IPS-18a (cell line): ENCODE results near the gene RYR3.

Source experiments
- H3K27ac ChIP-seq: one replicate; pipeline ENCODE4 v1.5.1; 2013; ENCODE audit warnings: low read length
- H3K27me3 ChIP-seq: one replicate; pipeline ENCODE4 v1.6.1; 2013; ENCODE audit warnings: mild to moderate bottlenecking, low read length; ENCODE audit not compliant: control insufficient read depth, insufficient read depth
- H3K36me3 ChIP-seq: one replicate; pipeline ENCODE4 v1.6.1; 2013; ENCODE audit warnings: low read depth, low read length; ENCODE audit not compliant: control insufficient read depth
- H3K4me1 ChIP-seq: one replicate; pipeline ENCODE4 v1.6.1; 2013; ENCODE audit warnings: low read depth, low read length; ENCODE audit not compliant: control insufficient read depth
- H3K4me3 ChIP-seq: one replicate; pipeline ENCODE4 v1.5.1; 2013; ENCODE audit warnings: low read length
- H3K9ac ChIP-seq: one replicate; pipeline ENCODE4 v1.6.1; 2013; ENCODE audit warnings: mild to moderate bottlenecking, low read length, moderate library complexity
- H3K9me3 ChIP-seq: one replicate; pipeline ENCODE4 v1.6.1; 2013; ENCODE audit warnings: low read depth, low read length; ENCODE audit not compliant: control insufficient read depth

The RYR3 gene

GRCh38 chr15:33489335-33489734 lies 178.6 kb downstream of the RYR3 start:
- Histone ChIP-seq H3K4me3 (no peak overlapping the region), H3K27me3 (no peaks in the 10 kb centered on the region), H3K36me3 (no peaks in the 10 kb centered on the region), H3K4me1 (no peaks in the 10 kb centered on the region), H3K9me3 (no peaks in the 10 kb centered on the region), H3K27ac (no peak overlapping the region), H3K9ac (no peak overlapping the region)

- Histone ChIP-seq H3K4me3 (no peak overlapping the region), H3K4me1 (no peaks in the 10 kb centered on the region), H3K27ac (no peak overlapping the region), H3K9ac (no peak overlapping the region), H3K27me3 (no peaks in the 10 kb centered on the region), H3K9me3 (no peaks in the 10 kb centered on the region), H3K36me3 (no peaks in the 10 kb centered on the region)
Observed at GRCh38 chr15:33490703-33491102, 179.9 kb downstream of the RYR3 start.

GRCh38 chr15:33492434-33493052 lies 181.8 kb downstream of the RYR3 start:
- Histone ChIP-seq H3K9ac (no peak overlapping the region), H3K9me3 (no peaks in the 10 kb centered on the region), H3K4me1 (no peaks in the 10 kb centered on the region), H3K36me3 (no peaks in the 10 kb centered on the region), H3K27ac (no peak overlapping the region), H3K4me3 (no peak overlapping the region), H3K27me3 (no peaks in the 10 kb centered on the region)

- Histone ChIP-seq H3K9ac (no peak overlapping the region), H3K27ac (no peak overlapping the region), H3K27me3 (no peaks in the 10 kb centered on the region), H3K36me3 (no peaks in the 10 kb centered on the region), H3K9me3 (no peaks in the 10 kb centered on the region), H3K4me1 (no peaks in the 10 kb centered on the region), H3K4me3 (no peak overlapping the region)
Observed at GRCh38 chr15:33494306-33494705, 183.5 kb downstream of the RYR3 start.

GRCh38 chr15:33500432-33501195 lies 189.8 kb downstream of the RYR3 start:
- Histone ChIP-seq H3K36me3 (no peaks in the 10 kb centered on the region), H3K9ac (no peak overlapping the region), H3K27ac (no peak overlapping the region), H3K4me3 (no peak overlapping the region), H3K9me3 (no peaks in the 10 kb centered on the region), H3K4me1 (no peaks in the 10 kb centered on the region), H3K27me3 (no peaks in the 10 kb centered on the region)

GRCh38 chr15:33503681-33504080 lies 192.9 kb downstream of the RYR3 start:
- H3K4me1 ChIP-seq, result peaks cover 9% of the 10 kb centered on the region
- H3K36me3 ChIP-seq, result no peaks in the 10 kb centered on the region
- no peak overlapping the region for H3K4me3 ChIP-seq
- no peaks in the 10 kb centered on the region for H3K27me3 ChIP-seq
- H3K27ac ChIP-seq, result no peak overlapping the region
- H3K9me3 ChIP-seq, result no peaks in the 10 kb centered on the region
- H3K9ac ChIP-seq, result no peak overlapping the region

GRCh38 chr15:33506781-33507296 lies 196.1 kb downstream of the RYR3 start:
- no peak overlapping the region for H3K4me3 ChIP-seq
- H3K9me3 ChIP-seq, result no peaks in the 10 kb centered on the region
- H3K4me1 ChIP-seq, result peaks cover 9% of the 10 kb centered on the region
- H3K27me3 ChIP-seq, result no peaks in the 10 kb centered on the region
- H3K9ac ChIP-seq, result no peak overlapping the region
- H3K27ac ChIP-seq, result no peak overlapping the region
- no peaks in the 10 kb centered on the region for H3K36me3 ChIP-seq

- no peaks in the 10 kb centered on the region for H3K9me3 ChIP-seq
- no peak overlapping the region for H3K27ac ChIP-seq
- H3K4me3 ChIP-seq, result no peak overlapping the region
- H3K4me1 ChIP-seq, result peaks cover 9% of the 10 kb centered on the region
- no peak overlapping the region for H3K9ac ChIP-seq
- H3K36me3 ChIP-seq, result no peaks in the 10 kb centered on the region
- H3K27me3 ChIP-seq, result no peaks in the 10 kb centered on the region
Observed at GRCh38 chr15:33508703-33509102, 197.9 kb downstream of the RYR3 start.

- Histone ChIP-seq H3K9me3 (no peaks in the 10 kb centered on the region), H3K27me3 (no peaks in the 10 kb centered on the region), H3K4me3 (no peak overlapping the region), H3K36me3 (no peaks in the 10 kb centered on the region), H3K27ac (no peak overlapping the region), H3K4me1 (no peaks in the 10 kb centered on the region), H3K9ac (no peak overlapping the region)
Observed at GRCh38 chr15:33515121-33515520, 204.4 kb downstream of the RYR3 start.

- H3K4me3 ChIP-seq, result no peak overlapping the region
- no peaks in the 10 kb centered on the region for H3K4me1 ChIP-seq
Observed at GRCh38 chr15:33516563-33516962, 205.8 kb downstream of the RYR3 start.

GRCh38 chr15:33517944-33518343 lies 207.2 kb downstream of the RYR3 start:
- H3K9me3 ChIP-seq, result no peaks in the 10 kb centered on the region
- H3K9ac ChIP-seq, result no peak overlapping the region
- H3K27ac ChIP-seq, result no peak overlapping the region
- no peaks in the 10 kb centered on the region for H3K4me1 ChIP-seq
- no peaks in the 10 kb centered on the region for H3K36me3 ChIP-seq
- H3K27me3 ChIP-seq, result no peaks in the 10 kb centered on the region
- H3K4me3 ChIP-seq, result no peak overlapping the region

More at GRCh38 chr15:33516563-33516962, 205.8 kb downstream of the RYR3 start:
- H3K9ac ChIP-seq, result no peak overlapping the region
- no peaks in the 10 kb centered on the region for H3K9me3 ChIP-seq
- no peaks in the 10 kb centered on the region for H3K36me3 ChIP-seq
- H3K27me3 ChIP-seq, result no peaks in the 10 kb centered on the region
- H3K27ac ChIP-seq, result no peak overlapping the region

GRCh38 chr15:33518421-33518820 lies 207.7 kb downstream of the RYR3 start:
- H3K9ac ChIP-seq, result no peak overlapping the region
- no peaks in the 10 kb centered on the region for H3K9me3 ChIP-seq
- H3K27me3 ChIP-seq, result no peaks in the 10 kb centered on the region
- no peak overlapping the region for H3K27ac ChIP-seq
- H3K4me3 ChIP-seq, result no peak overlapping the region
- H3K36me3 ChIP-seq, result no peaks in the 10 kb centered on the region
- no peaks in the 10 kb centered on the region for H3K4me1 ChIP-seq
